ENCODE measurements around the gene DDX23.

GRCh38 chr12:48822139-48822538, 29.8 kb downstream of the DDX23 start:
- TF ChIP-seq GATA2 (IDR thresholded peaks at IDR 0.05; ENCODE audit: low read depth, low read length) (no peak), GATA3 (IDR thresholded peaks at IDR 0.05; ENCODE audit: low read depth, low read length) (no peak)

Measured in SH-SY5Y (cell line).